Measurements from ENCODE around the gene EBF3. TPM values are rescaled to one million over a fixed set of nuclear protein-coding genes. Genes with fewer than 3 reads are reported as not detected.
A peak's percentile ranks its signal among the peaks of the same experiment; 100 is the strongest.

The EBF3 gene
- total RNA-seq, 1 donor = 31.8 TPM

GRCh38 chr10:129788215-129788614, 175.9 kb downstream of the EBF3 start:
- DNase-seq (ENCODE audit: insufficient read length, low spot score, missing footprints) = peak; percentile 35
- no peaks in the 10 kb centered on the region for H4K20me1 ChIP-seq (ENCODE audit: insufficient read depth, low read length)
- no peaks in the 10 kb centered on the region for H3K36me3 ChIP-seq (ENCODE audit: insufficient read depth, low read length)
- no peaks in the 10 kb centered on the region for H3K27me3 ChIP-seq (ENCODE audit: insufficient read depth, low read length)
- no peaks in the 10 kb centered on the region for H3K9me3 ChIP-seq (ENCODE audit: low read depth, low read length)
- peaks cover 8% of the 10 kb centered on the region for H3K4me1 ChIP-seq (ENCODE audit: insufficient read depth, low read length)
- H3K4me3 ChIP-seq (ENCODE audit: insufficient read depth, low read length) = no peak overlapping the region
- no peaks in the 10 kb centered on the region for H3K79me2 ChIP-seq (ENCODE audit: insufficient read depth, low read length)
- no peak overlapping the region for H2AFZ ChIP-seq (ENCODE audit: low read length)
- TF ChIP-seq, protein P1, sequence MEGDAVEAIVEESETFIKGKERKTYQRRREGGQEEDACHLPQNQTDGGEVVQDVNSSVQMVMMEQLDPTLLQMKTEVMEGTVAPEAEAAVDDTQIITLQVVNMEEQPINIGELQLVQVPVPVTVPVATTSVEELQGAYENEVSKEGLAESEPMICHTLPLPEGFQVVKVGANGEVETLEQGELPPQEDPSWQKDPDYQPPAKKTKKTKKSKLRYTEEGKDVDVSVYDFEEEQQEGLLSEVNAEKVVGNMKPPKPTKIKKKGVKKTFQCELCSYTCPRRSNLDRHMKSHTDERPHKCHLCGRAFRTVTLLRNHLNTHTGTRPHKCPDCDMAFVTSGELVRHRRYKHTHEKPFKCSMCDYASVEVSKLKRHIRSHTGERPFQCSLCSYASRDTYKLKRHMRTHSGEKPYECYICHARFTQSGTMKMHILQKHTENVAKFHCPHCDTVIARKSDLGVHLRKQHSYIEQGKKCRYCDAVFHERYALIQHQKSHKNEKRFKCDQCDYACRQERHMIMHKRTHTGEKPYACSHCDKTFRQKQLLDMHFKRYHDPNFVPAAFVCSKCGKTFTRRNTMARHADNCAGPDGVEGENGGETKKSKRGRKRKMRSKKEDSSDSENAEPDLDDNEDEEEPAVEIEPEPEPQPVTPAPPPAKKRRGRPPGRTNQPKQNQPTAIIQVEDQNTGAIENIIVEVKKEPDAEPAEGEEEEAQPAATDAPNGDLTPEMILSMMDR (IDR thresholded peaks at IDR 0.05; ENCODE audit: extremely low read depth, low read depth, low read length) = no peak
- H3K27ac ChIP-seq (ENCODE audit: low read depth, low read length) = no peak overlapping the region
- no peak overlapping the region for H3K4me2 ChIP-seq (ENCODE audit: insufficient read depth, low read length)

- no peak overlapping the region for H3K4me3 ChIP-seq (ENCODE audit: insufficient read depth, low read length)
These were observed 176.5 kb downstream of the EBF3 start for GRCh38 chr10:129787557-129787956.

GRCh38 chr10:129786216-129786615, 177.9 kb downstream of the EBF3 start:
- no peaks in the 10 kb centered on the region for H3K79me2 ChIP-seq (ENCODE audit: insufficient read depth, low read length)
- H3K36me3 ChIP-seq (ENCODE audit: insufficient read depth, low read length) = no peaks in the 10 kb centered on the region
- H4K20me1 ChIP-seq (ENCODE audit: insufficient read depth, low read length) = no peaks in the 10 kb centered on the region
- H3K9me3 ChIP-seq (ENCODE audit: low read depth, low read length) = no peaks in the 10 kb centered on the region
- H3K4me1 ChIP-seq (ENCODE audit: insufficient read depth, low read length) = peaks cover 7% of the 10 kb centered on the region
- H3K27ac ChIP-seq (ENCODE audit: low read depth, low read length) = no peak overlapping the region
- H3K27me3 ChIP-seq (ENCODE audit: insufficient read depth, low read length) = no peaks in the 10 kb centered on the region
- peak; percentile 51 for DNase-seq (ENCODE audit: insufficient read length, low spot score, missing footprints)
- TF ChIP-seq, protein P1 (IDR thresholded peaks at IDR 0.05; ENCODE audit: extremely low read depth, low read depth, low read length) = no peak
- no peak overlapping the region for H2AFZ ChIP-seq (ENCODE audit: low read length)
- H3K4me2 ChIP-seq (ENCODE audit: insufficient read depth, low read length) = no peak overlapping the region
- no peak overlapping the region for H3K4me3 ChIP-seq (ENCODE audit: insufficient read depth, low read length)

More at GRCh38 chr10:129787557-129787956, 176.5 kb downstream of the EBF3 start:
- Histone ChIP-seq H3K4me2 (ENCODE audit: insufficient read depth, low read length) (no peak overlapping the region), H3K9me3 (ENCODE audit: low read depth, low read length) (no peaks in the 10 kb centered on the region), H2AFZ (ENCODE audit: low read length) (no peak overlapping the region), H4K20me1 (ENCODE audit: insufficient read depth, low read length) (no peaks in the 10 kb centered on the region), H3K27me3 (ENCODE audit: insufficient read depth, low read length) (no peaks in the 10 kb centered on the region), H3K4me1 (ENCODE audit: insufficient read depth, low read length) (peaks cover 8% of the 10 kb centered on the region), H3K36me3 (ENCODE audit: insufficient read depth, low read length) (no peaks in the 10 kb centered on the region), H3K27ac (ENCODE audit: low read depth, low read length) (no peak overlapping the region), H3K79me2 (ENCODE audit: insufficient read depth, low read length) (no peaks in the 10 kb centered on the region)
- DNase-seq (ENCODE audit: insufficient read length, low spot score, missing footprints) = peak; percentile 30
- TF ChIP-seq, protein P1 (IDR thresholded peaks at IDR 0.05; ENCODE audit: extremely low read depth, low read depth, low read length) = no peak

- DNase-seq (ENCODE audit: insufficient read length, low spot score, missing footprints) = peak; percentile 29
- no peaks in the 10 kb centered on the region for H3K27me3 ChIP-seq (ENCODE audit: insufficient read depth, low read length)
- no peak overlapping the region for H3K4me3 ChIP-seq (ENCODE audit: insufficient read depth, low read length)
- TF ChIP-seq, protein P1 (IDR thresholded peaks at IDR 0.05; ENCODE audit: extremely low read depth, low read depth, low read length) = no peak
- no peak overlapping the region for H2AFZ ChIP-seq (ENCODE audit: low read length)
- no peaks in the 10 kb centered on the region for H3K36me3 ChIP-seq (ENCODE audit: insufficient read depth, low read length)
- peaks cover under 1% of the 10 kb centered on the region for H3K4me1 ChIP-seq (ENCODE audit: insufficient read depth, low read length)
- no peaks in the 10 kb centered on the region for H4K20me1 ChIP-seq (ENCODE audit: insufficient read depth, low read length)
- H3K27ac ChIP-seq (ENCODE audit: low read depth, low read length) = no peak overlapping the region
- no peaks in the 10 kb centered on the region for H3K79me2 ChIP-seq (ENCODE audit: insufficient read depth, low read length)
- H3K4me2 ChIP-seq (ENCODE audit: insufficient read depth, low read length) = no peak overlapping the region
- H3K9me3 ChIP-seq (ENCODE audit: low read depth, low read length) = no peaks in the 10 kb centered on the region
These were observed 178.5 kb downstream of the EBF3 start for GRCh38 chr10:129785536-129785981.

Small RNAs within 50 kb of the gene (small RNA-seq; reads per million reads assigned to genes)
- gene AL354950.2 = not detected
- 0.37 reads per million for gene MIR4297

Other genes with a start within 250 kb of the EBF3 start
- 1.2 and 2.5 TPM in 2 replicates for gene C10orf143, start 146.6 kb upstream of the EBF3 start, total RNA-seq
- gene GLRX3, start 172.1 kb upstream of the EBF3 start, total RNA-seq = 70.1 and 74.9 TPM in 2 replicates

Data from osteoblast (primary cell).